ENCODE measurements around the gene PRICKLE2. TPM values are rescaled to one million over a fixed set of nuclear protein-coding genes. Genes with fewer than 3 reads are reported as not detected.

PRICKLE2 gene
- total and polyA plus RNA-seq, 7 donors: 0.34 to 4.9 (median 2.2) TPM

- H3K4me1 ChIP-seq: peaks cover 7% of the 10 kb centered on the region
These were observed 30.6 kb upstream of the PRICKLE2 start for GRCh38 chr3:64255741-64256340.

GRCh38 chr3:64254443-64254842, 29.2 kb upstream of the PRICKLE2 start:
- WGBS, 3 donors: 70 to 88% (median 71%) methylated on average over 2 of the region's 2 CpGs
- intact Hi-C loops (cut with DNase I): no loop called here
- no peaks in the 10 kb centered on the region for H3K4me1 ChIP-seq

More at GRCh38 chr3:64255741-64256340, 30.6 kb upstream of the PRICKLE2 start:
- Histone ChIP-seq H3K9me3 (no peaks in the 10 kb centered on the region), H3K4me3 (no peak overlapping the region), H3K27me3 (ENCODE audit: insufficient read depth in 3 of 3, low read length in 2 of 3) (no peaks in the 10 kb centered on the region), H3K27ac (no peak overlapping the region), H3K36me3 (ENCODE audit: insufficient read depth in 1 of 2, low read depth in 1 of 2) (no peaks in the 10 kb centered on the region)
- ATAC-seq: no peak
- intact Hi-C loops (cut with DNase I): no loop called here
- 87 to 89% (median 88%) methylated on average over 5 of the region's 5 CpGs for WGBS, 3 donors
- TF ChIP-seq CTCF (IDR thresholded peaks at IDR 0.05): no peak
- DNase-seq: no peak

GRCh38 chr3:64253689-64254088, 28.4 kb upstream of the PRICKLE2 start:
- WGBS, 3 donors: 90 to 97% (median 95%) methylated on average over 6 of the region's 6 CpGs
- no peak overlapping the region for H3K4me3 ChIP-seq
- H3K4me1 ChIP-seq: no peaks in the 10 kb centered on the region
- ATAC-seq (no peak), DNase-seq (no peak)
- no peak overlapping the region for H3K27ac ChIP-seq
- no peak for TF ChIP-seq CTCF (IDR thresholded peaks at IDR 0.05)
- H3K9me3 ChIP-seq: no peaks in the 10 kb centered on the region
- intact Hi-C loops (cut with DNase I): no loop called here
- no peaks in the 10 kb centered on the region for H3K27me3 ChIP-seq (ENCODE audit: insufficient read depth in 3 of 3, low read length in 2 of 3)
- H3K36me3 ChIP-seq (ENCODE audit: insufficient read depth in 1 of 2, low read depth in 1 of 2): no peaks in the 10 kb centered on the region

More at GRCh38 chr3:64254443-64254842, 29.2 kb upstream of the PRICKLE2 start:
- Histone ChIP-seq H3K4me3 (no peak overlapping the region), H3K27ac (no peak overlapping the region), H3K9me3 (no peaks in the 10 kb centered on the region), H3K36me3 (ENCODE audit: insufficient read depth in 1 of 2, low read depth in 1 of 2) (no peaks in the 10 kb centered on the region), H3K27me3 (ENCODE audit: insufficient read depth in 3 of 3, low read length in 2 of 3) (no peaks in the 10 kb centered on the region)
- no peak for TF ChIP-seq CTCF (IDR thresholded peaks at IDR 0.05)
- no peak for DNase-seq
- ATAC-seq: no peak

GRCh38 chr3:64251019-64251418, 25.8 kb upstream of the PRICKLE2 start:
- TF ChIP-seq CTCF (IDR thresholded peaks at IDR 0.05): no peak
- 95 to 98% (median 96%) methylated on average over 3 of the region's 3 CpGs for WGBS, 3 donors
- no peak for DNase-seq
- Histone ChIP-seq H3K4me3 (no peak overlapping the region), H3K4me1 (no peaks in the 10 kb centered on the region), H3K9me3 (no peaks in the 10 kb centered on the region), H3K36me3 (ENCODE audit: insufficient read depth in 1 of 2, low read depth in 1 of 2) (no peaks in the 10 kb centered on the region), H3K27ac (no peak overlapping the region), H3K27me3 (ENCODE audit: insufficient read depth in 3 of 3, low read length in 2 of 3) (no peaks in the 10 kb centered on the region)
- intact Hi-C loops (cut with DNase I): no loop called here
- no peak for ATAC-seq
